ENCODE results near the gene SPATA18. TPM values are rescaled to one million over a fixed set of nuclear protein-coding genes. Genes with fewer than 3 reads are reported as not detected.
"Not testable (repeated sequence)": the region's sequence is repeated elsewhere in the genome, so short reads cannot be mapped to it uniquely, and the experiment has no call there.

Gene SPATA18
- total RNA-seq, 1 donor from 2014 or later, result 20.8 TPM

GRCh38 chr4:52107336-52107735, 56.2 kb downstream of the SPATA18 start:
- DNase-seq (ENCODE audit: low read depth), result peak; percentile 33

DNA sequence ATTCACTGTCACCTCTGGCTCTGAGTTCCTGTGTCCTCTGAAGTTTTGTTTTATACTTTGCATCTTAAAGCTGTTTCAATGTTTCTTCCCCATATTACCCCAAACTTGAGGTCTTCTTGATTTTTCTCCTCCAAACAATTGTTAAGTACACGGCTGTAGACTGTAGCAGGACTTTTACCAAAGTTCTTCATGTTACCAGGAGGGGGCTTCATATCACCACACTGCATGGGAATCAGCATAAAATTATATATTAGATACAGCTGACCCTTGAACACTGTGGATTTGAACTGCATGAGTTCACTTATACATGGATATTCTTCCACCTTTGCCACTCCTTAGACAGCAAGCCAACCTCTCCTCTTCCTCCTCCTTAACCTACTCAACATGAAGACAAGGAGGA, 56.6 kb downstream of the SPATA18 start:
- no peak for DNase-seq (ENCODE audit: low read depth)

DNA sequence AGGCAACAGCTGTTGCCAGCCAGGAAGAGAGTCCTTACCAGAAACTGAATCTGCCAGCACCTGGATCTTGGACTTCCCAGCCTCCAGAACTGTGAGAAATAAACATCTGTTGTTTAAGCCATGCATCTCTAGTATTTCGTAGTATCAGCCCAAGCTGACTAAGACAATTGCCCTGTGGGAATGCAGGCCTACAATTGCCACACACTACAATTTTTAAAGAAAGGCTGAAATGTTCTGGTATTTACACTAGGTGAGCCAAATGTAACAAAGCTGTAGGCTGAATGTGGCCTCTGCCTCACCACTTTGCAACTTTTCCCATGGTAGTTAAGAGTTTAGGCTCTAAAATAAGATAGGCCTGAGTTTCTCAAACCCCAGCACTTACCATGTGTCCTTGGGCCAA, 59.1 kb downstream of the SPATA18 start:
- no peak for DNase-seq (ENCODE audit: low read depth)

GRCh38 chr4:52111995-52112394, 60.9 kb downstream of the SPATA18 start:
- DNase-seq (ENCODE audit: low read depth), result no peak

GRCh38 chr4:52112411-52112810, 61.3 kb downstream of the SPATA18 start:
- no peak for DNase-seq (ENCODE audit: low read depth)

- DNase-seq (ENCODE audit: low read depth), result no peak
Observed at GRCh38 chr4:52116641-52117040, 65.5 kb downstream of the SPATA18 start.

- no peak for DNase-seq (ENCODE audit: low read depth)
Observed at GRCh38 chr4:52126226-52126625, 75.1 kb downstream of the SPATA18 start.

DNA sequence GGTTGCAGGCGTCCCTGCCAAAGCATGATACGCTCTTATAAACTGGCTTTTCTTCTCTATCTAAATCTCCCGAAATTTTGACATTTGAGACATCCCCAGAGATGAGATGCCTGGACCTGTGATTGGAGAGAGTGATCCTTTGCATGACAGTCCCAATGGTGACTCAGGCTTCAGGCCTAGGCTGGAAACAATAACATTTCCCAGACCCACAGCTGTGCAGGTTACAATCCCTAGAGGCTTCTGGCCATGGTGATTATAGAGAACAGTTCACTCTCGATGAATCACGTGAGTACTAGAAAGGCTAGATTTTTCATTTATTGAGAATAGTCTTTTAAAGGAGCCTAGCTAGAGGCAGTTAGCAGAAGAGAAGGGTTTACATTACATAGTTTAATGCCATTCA, 75.9 kb downstream of the SPATA18 start:
- no peak for DNase-seq (ENCODE audit: low read depth)

- no peak for DNase-seq (ENCODE audit: low read depth)
Observed at GRCh38 chr4:52135171-52135570, 84.1 kb downstream of the SPATA18 start.

GRCh38 chr4:52137152-52137551, 86.0 kb downstream of the SPATA18 start:
- not testable (repeated sequence) for DNase-seq (ENCODE audit: low read depth)

DNA sequence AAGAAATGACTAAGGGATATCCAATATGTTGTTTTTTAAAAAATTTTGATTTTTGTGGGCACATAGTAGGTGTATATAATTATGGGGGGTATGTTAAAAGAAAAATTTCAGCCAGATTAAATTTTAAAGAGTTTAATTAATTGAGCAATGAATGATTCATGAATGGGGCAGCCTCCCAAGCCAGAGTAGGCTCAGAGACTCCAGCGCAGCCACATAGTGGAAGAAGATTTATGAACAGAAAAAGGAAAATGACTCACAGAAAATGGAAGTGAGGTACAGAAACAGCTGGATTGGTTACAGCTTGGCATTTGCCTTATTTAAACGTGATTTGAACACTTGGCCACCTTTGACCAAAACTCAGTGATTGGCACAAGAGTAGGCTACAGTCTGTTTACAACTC, 91.7 kb downstream of the SPATA18 start:
- no peak for DNase-seq (ENCODE audit: low read depth)

GRCh38 chr4:52143815-52144214, 92.7 kb downstream of the SPATA18 start:
- DNase-seq (ENCODE audit: low read depth), result no peak

- DNase-seq (ENCODE audit: low read depth), result no peak
Observed at GRCh38 chr4:52144372-52144771, 93.3 kb downstream of the SPATA18 start.

Other genes starting within 250 kb of the SPATA18 start
- gene DCUN1D4, start 208.2 kb upstream of the SPATA18 start, total RNA-seq, result 48.3 and 81.4 TPM in 2 replicates
- gene LRRC66, start 30.9 kb upstream of the SPATA18 start, total RNA-seq, result 0.55 TPM in 1 of 2 replicates, not detected in the other
- gene SGCB, start 13.0 kb upstream of the SPATA18 start, total RNA-seq, result 15.3 and 38.9 TPM in 2 replicates